GM13977 (cell line): Measurements from ENCODE around the gene PPT1.

Source experiments
- DNase-seq: peaks from one replicate; pipeline ENCODE4 v3.0.0; 2012; ENCODE audit warnings: low spot score
- in situ Hi-C: fragments of 300-500 bp; cut with MboI; formaldehyde crosslinking; loops from one replicate; pipeline ENCODE4 v1.12.0; 2022; ENCODE audit warnings: low sequenced_read_pairs, low pct_unique_long_range_greater_than_20kb, mixed read lengths, inconsistent platforms; ENCODE audit not compliant: unreplicated experiment
- TF ChIP-seq, protein P1 (sequence below): IDR thresholded peaks from 2 replicates; pipeline ENCODE4 v1.5.1; 2012; ENCODE audit warnings: mild to moderate bottlenecking, control low read depth; ENCODE audit not compliant: insufficient read depth; ENCODE audit errors: extremely low read depth, missing control alignments

The PPT1 gene

DNA sequence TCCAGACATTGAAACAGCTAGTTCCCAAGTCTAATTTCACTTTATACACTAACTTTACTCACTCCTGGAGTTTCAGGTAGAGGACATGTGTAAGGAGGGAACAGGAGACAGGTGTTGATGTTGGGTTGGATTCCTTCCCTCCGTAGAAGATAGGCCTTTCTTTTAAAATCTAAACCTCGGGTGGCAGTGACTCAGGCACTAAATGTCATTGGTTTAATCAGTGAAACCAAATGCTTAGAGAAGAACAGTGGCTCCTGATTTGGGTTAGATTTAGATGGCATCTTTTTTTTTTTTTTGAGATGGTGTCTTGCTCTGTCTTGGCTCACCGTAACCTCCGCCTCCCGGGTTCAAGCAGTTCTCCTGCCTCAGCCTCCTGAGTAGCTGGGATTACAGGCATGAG lies 49.3 kb downstream of the PPT1 start:
- DNase-seq, result no peak
- TF ChIP-seq, protein P1, sequence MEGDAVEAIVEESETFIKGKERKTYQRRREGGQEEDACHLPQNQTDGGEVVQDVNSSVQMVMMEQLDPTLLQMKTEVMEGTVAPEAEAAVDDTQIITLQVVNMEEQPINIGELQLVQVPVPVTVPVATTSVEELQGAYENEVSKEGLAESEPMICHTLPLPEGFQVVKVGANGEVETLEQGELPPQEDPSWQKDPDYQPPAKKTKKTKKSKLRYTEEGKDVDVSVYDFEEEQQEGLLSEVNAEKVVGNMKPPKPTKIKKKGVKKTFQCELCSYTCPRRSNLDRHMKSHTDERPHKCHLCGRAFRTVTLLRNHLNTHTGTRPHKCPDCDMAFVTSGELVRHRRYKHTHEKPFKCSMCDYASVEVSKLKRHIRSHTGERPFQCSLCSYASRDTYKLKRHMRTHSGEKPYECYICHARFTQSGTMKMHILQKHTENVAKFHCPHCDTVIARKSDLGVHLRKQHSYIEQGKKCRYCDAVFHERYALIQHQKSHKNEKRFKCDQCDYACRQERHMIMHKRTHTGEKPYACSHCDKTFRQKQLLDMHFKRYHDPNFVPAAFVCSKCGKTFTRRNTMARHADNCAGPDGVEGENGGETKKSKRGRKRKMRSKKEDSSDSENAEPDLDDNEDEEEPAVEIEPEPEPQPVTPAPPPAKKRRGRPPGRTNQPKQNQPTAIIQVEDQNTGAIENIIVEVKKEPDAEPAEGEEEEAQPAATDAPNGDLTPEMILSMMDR, result no peak
- in situ Hi-C loops, result no loop called here

DNA sequence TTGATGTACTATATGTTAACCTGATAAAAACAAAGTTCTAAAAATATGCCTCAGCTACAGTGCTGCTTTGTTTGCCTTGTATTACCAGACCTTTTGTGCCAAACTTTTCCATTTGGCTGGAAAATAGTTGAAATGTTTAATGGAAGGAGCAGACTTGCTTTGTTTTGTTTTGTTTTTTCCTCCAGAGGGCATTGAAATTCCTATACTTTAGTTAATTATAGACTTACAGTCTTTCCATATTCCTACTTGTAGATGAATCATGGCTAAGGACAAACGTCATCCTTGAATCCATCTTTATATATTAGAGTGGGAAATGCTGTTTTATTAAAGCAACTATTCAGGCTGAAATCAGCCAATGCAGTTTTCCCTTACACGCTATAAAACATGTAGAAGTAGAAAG lies 49.8 kb downstream of the PPT1 start:
- no peak for DNase-seq
- in situ Hi-C loops, result no loop called here
- TF ChIP-seq, protein P1, result no peak

- no peak for DNase-seq
- in situ Hi-C loops, result no loop called here
- TF ChIP-seq, protein P1, result no peak
Measured at GRCh38 chr1:40045766-40046165, 51.3 kb downstream of the PPT1 start.

DNA sequence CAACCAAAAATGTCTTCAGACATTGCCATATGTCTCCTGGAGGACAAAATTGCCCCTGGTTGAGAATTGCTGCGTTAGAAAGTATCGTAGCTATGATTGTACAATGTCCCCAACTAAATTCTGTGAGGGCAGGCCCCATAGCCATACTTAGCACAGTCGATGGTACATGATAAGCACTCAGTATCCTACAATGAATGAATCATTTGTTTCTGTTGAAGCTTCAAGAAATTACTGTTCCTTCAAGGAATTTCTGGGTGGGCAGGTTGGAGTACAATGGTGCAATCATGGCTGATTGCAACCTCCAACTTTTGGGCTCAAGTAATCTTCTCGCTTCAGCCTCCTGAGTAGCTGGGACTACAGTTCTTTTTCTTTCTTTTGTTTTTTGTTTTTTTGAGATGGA lies 51.9 kb downstream of the PPT1 start:
- TF ChIP-seq, protein P1, result no peak
- no peak for DNase-seq
- in situ Hi-C loops, result no loop called here

GRCh38 chr1:40044110-40044509 lies 52.9 kb downstream of the PPT1 start:
- in situ Hi-C loops, result no loop called here
- TF ChIP-seq, protein P1, result no peak
- DNase-seq, result no peak

- in situ Hi-C loops, result no loop called here
- no peak for DNase-seq
Measured at GRCh38 chr1:40042341-40042740, 54.7 kb downstream of the PPT1 start.

DNA sequence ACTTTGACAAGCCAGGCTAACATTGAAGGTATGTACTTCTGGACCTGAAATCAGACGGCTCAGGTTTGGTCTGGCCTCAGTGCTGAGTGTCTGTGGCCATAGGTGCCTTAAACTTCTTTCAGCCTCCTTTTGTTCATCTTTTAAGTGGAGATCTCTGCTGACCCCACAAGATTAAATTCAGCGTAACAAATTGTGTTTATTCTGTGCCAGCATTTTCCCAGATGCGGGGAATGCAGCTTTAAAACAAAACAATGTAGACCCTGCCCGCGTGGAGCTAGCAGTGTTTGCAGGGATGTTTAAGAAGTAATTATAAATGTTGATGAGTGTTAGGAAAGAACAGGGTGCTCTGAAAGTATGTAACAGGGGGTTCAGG lies 55.6 kb downstream of the PPT1 start:
- TF ChIP-seq, protein P1, result no peak
- in situ Hi-C loops, result no loop called here
- DNase-seq, result no peak

More at GRCh38 chr1:40042341-40042740, 54.7 kb downstream of the PPT1 start:
- TF ChIP-seq, protein P1, result no peak
